OCI-LY7 (cell line): ENCODE data around the gene GSTK1. TPM values are rescaled to one million over a fixed set of nuclear protein-coding genes. Genes with fewer than 3 reads are reported as not detected.

Experiments used
- BruUV-seq: library from RNA; stranded (reverse); fragments of 400-500 nt; replicated peaks from 2 replicates; lab custom pipeline; 2021; lab: Mats Ljungman, UMichigan
- CTCF ChIA-PET: fragments of 300-600 bp; sonication (Branson Sonifier 250); formaldehyde crosslinking; loops from one replicate; lab custom pipeline; 2022; ENCODE audit warnings: antibody characterized with exemption; ENCODE audit not compliant: unreplicated experiment; lab: Charles Lee
- POLR2A ChIA-PET: fragments of 300-600 bp; sonication (Branson Sonifier 250); formaldehyde crosslinking; loops from one replicate; lab custom pipeline; 2022; ENCODE audit warnings: antibody characterized with exemption; lab: Charles Lee
- DNase-seq: peaks from one replicate; pipeline ENCODE4 v3.0.0-alpha.2; 2015; ENCODE audit warnings: low spot score
- H2AFZ ChIP-seq: fragments of 200-600 bp; sonication (generic), shearing (Covaris generic); 2 replicates; pipeline ENCODE4 v1.6.1; 2014; ENCODE audit warnings: mild to moderate bottlenecking, antibody characterized with exemption, low read length, moderate library complexity
- H3K27ac ChIP-seq: fragments of 200-600 bp; sonication (generic); 2 replicates; pipeline ENCODE4 v1.5.1; 2014; ENCODE audit warnings: mixed run types, low read depth, mild to moderate bottlenecking, moderate library complexity, low read length, inconsistent platforms; ENCODE audit not compliant: poor library complexity, severe bottlenecking
- H3K36me3 ChIP-seq: fragments of 200-600 bp; sonication (generic); 2 replicates; pipeline ENCODE4 v1.6.1; 2014; ENCODE audit warnings: mild to moderate bottlenecking, antibody characterized with exemption, low read length, moderate library complexity, mixed read lengths; ENCODE audit not compliant: insufficient read depth
- H3K4me1 ChIP-seq: fragments of 200-600 bp; sonication (generic); 2 replicates; pipeline ENCODE4 v1.5.1; 2014; ENCODE audit warnings: mild to moderate bottlenecking, low read length; ENCODE audit not compliant: insufficient read depth, poor library complexity, severe bottlenecking
- H3K4me2 ChIP-seq: fragments of 200-600 bp; sonication (generic); 2 replicates; pipeline ENCODE4 v1.6.1; 2014; ENCODE audit warnings: mild to moderate bottlenecking, low read length
- H3K4me3 ChIP-seq: fragments of 200-600 bp; sonication (generic); 2 replicates; pipeline ENCODE4 v1.5.1; 2014; ENCODE audit warnings: mild to moderate bottlenecking, low read depth, low read length; ENCODE audit not compliant: poor library complexity, severe bottlenecking
- H3K79me2 ChIP-seq: fragments of 200-600 bp; sonication (generic); 2 replicates; pipeline ENCODE4 v1.6.1; 2016; ENCODE audit warnings: low read depth, mild to moderate bottlenecking, low read length, moderate library complexity, mixed read lengths; ENCODE audit not compliant: insufficient read depth
- H3K9me2 ChIP-seq: fragments of 200-600 bp; sonication (generic); 2 replicates; pipeline ENCODE4 v1.6.1; 2016; ENCODE audit warnings: mild to moderate bottlenecking, low read length, mixed read lengths; ENCODE audit not compliant: insufficient read depth
- H3K9me3 ChIP-seq: fragments of 200-600 bp; sonication (generic); 2 replicates; pipeline ENCODE4 v1.6.1; 2014; ENCODE audit warnings: mild to moderate bottlenecking, mixed run types, low read length, mixed read lengths
- H4K20me1 ChIP-seq: fragments of 200-600 bp; sonication (generic); 2 replicates; pipeline ENCODE4 v1.6.1; 2014; ENCODE audit warnings: mild to moderate bottlenecking, antibody characterized with exemption, low read length, moderate library complexity, mixed read lengths; ENCODE audit not compliant: insufficient read depth
- CTCF ChIP-seq: fragments of 200-600 bp; sonication (generic); conservative IDR thresholded peaks from 2 replicates; pipeline ENCODE4 v1.5.1; 2014; ENCODE audit warnings: mild to moderate bottlenecking, antibody characterized with exemption, low read length, moderate library complexity, mixed read lengths
- EZH2phosphoT487 ChIP-seq: fragments of 200-600 bp; sonication (generic); IDR thresholded peaks from 2 replicates; pipeline ENCODE4 v1.6.1; 2018; ENCODE audit warnings: low read depth, borderline replicate concordance, mild to moderate bottlenecking, mixed run types, antibody characterized with exemption, low read length, moderate library complexity, mixed read lengths
- intact Hi-C: fragments of 100-400 bp; cut with micrococcal nuclease; formaldehyde crosslinking; loops from one replicate; pipeline ENCODE4 v1.10.0; 2022; ENCODE audit not compliant: unreplicated experiment
- total RNA-seq, 2 experiments: library from RNA; depleted of rRNA in 1 of 2; stranded (reverse); fragments of >200 nt in 1 of 2; shearing (Covaris generic) in 1 of 2; gene quantifications; 2 replicates each; pipeline ENCODE4 v1.2.3, GENCODE V29; 2014 to 2022

GSTK1 gene
- total RNA-seq, 2 experiments from 2014 or later = 37.8 to 41.6 TPM

GRCh38 chr7:143269251-143269650 lies 6.0 kb downstream of the GSTK1 start:
- POLR2A ChIA-PET = interaction anchor here (0.7 kb wide), 1 partner anchor 34 kb away, joined by 3 read pairs; no protein-coding TSS in a partner anchor
- no peak overlapping the region for H2AFZ ChIP-seq
- CTCF ChIA-PET = no interaction called here

GRCh38 chr7:143271240-143271639 lies 8.0 kb downstream of the GSTK1 start:
- BruUV-seq = no TSS peak
- CTCF ChIA-PET = no interaction called here
- Histone ChIP-seq H3K9me2 (no peaks in the 10 kb centered on the region), H3K4me3 (no peak overlapping the region), H3K27ac (no peak overlapping the region), H3K79me2 (no peaks in the 10 kb centered on the region), H3K36me3 (no peaks in the 10 kb centered on the region), H3K4me2 (no peak overlapping the region), H2AFZ (no peak overlapping the region), H3K9me3 (no peaks in the 10 kb centered on the region), H3K4me1 (no peaks in the 10 kb centered on the region), H4K20me1 (no peaks in the 10 kb centered on the region)
- POLR2A ChIA-PET = interaction anchor here (1.0 to 1.1 kb wide), 2 partner anchors 11 to 30 kb away, joined by 4 to 6 read pairs; no protein-coding TSS in a partner anchor
- no peak for DNase-seq
- TF ChIP-seq EZH2phosphoT487 (no peak), CTCF (no peak)
- intact Hi-C loops = no loop called here

More at GRCh38 chr7:143269251-143269650, 6.0 kb downstream of the GSTK1 start:
- no peak for DNase-seq
- intact Hi-C loops = no loop called here
- H3K4me3 ChIP-seq = no peak overlapping the region
- H3K9me2 ChIP-seq = no peaks in the 10 kb centered on the region
- TF ChIP-seq EZH2phosphoT487 = no peak
- no peak for TF ChIP-seq CTCF
- no peaks in the 10 kb centered on the region for H4K20me1 ChIP-seq
- no peaks in the 10 kb centered on the region for H3K9me3 ChIP-seq
- BruUV-seq = no TSS peak
- no peak overlapping the region for H3K4me2 ChIP-seq
- H3K79me2 ChIP-seq = no peaks in the 10 kb centered on the region
- H3K27ac ChIP-seq = no peak overlapping the region
- no peaks in the 10 kb centered on the region for H3K36me3 ChIP-seq
- no peaks in the 10 kb centered on the region for H3K4me1 ChIP-seq

- Histone ChIP-seq H3K27ac (no peak overlapping the region), H3K79me2 (no peaks in the 10 kb centered on the region), H3K4me2 (no peak overlapping the region), H3K4me3 (no peak overlapping the region), H4K20me1 (no peaks in the 10 kb centered on the region), H3K4me1 (no peaks in the 10 kb centered on the region), H3K9me2 (no peaks in the 10 kb centered on the region), H2AFZ (no peak overlapping the region), H3K36me3 (no peaks in the 10 kb centered on the region), H3K9me3 (no peaks in the 10 kb centered on the region)
- no peak for DNase-seq
- intact Hi-C loops = no loop called here
- no TSS peak for BruUV-seq
- POLR2A ChIA-PET = interaction anchor here (0.6 to 1.9 kb wide), 2 partner anchors 10 to 36 kb away, joined by 3 to 4 read pairs; partner anchors contain the start of gene GSTK1
- CTCF ChIA-PET = interaction anchor here (0.6 kb wide), 1 partner anchor 11 kb away, joined by 3 read pairs; no protein-coding TSS in a partner anchor
- TF ChIP-seq CTCF (no peak), EZH2phosphoT487 (no peak)
These were observed 9.6 kb downstream of the GSTK1 start for GRCh38 chr7:143272871-143273270.
